IMR-90 (cell line): Measurements from ENCODE around the gene SYNC. TPM values are rescaled to one million over a fixed set of nuclear protein-coding genes. Genes with fewer than 3 reads are reported as not detected.

Source experiments
- ATAC-seq: fragments of 200-7000 bp; cut with Tn5 transposase; 2 replicates; pipeline ENCODE4 v1.9.1; 2020; ENCODE audit warnings: low read depth, mild to moderate bottlenecking, moderate library complexity
- BruUV-seq: library from RNA; stranded (reverse); fragments of 400-500 nt; replicated peaks from 2 replicates; lab custom pipeline; 2021; lab: Mats Ljungman, UMichigan
- CTCF ChIA-PET: fragments of 300-600 bp; formaldehyde crosslinking; extraction: SDS; loops from one replicate; lab custom pipeline; 2021; ENCODE audit warnings: antibody characterized with exemption; lab: Yijun Ruan, JAX
- POLR2A ChIA-PET: fragments of 300-600 bp; sonication (Branson Sonifier 250); formaldehyde crosslinking; loops from one replicate; lab custom pipeline; 2022; ENCODE audit warnings: antibody characterized with exemption; ENCODE audit not compliant: unreplicated experiment; lab: Charles Lee
- DNase-seq: peaks from one replicate; pipeline ENCODE4 v3.0.0; 2013
- H2AFZ ChIP-seq: replicated peaks from 2 replicates; pipeline ENCODE3; 2013; ENCODE audit warnings: low read length, mild to moderate bottlenecking; ENCODE audit not compliant: poor library complexity
- H2AK5ac ChIP-seq: 2 replicates; pipeline ENCODE4 v1.6.1; 2013; ENCODE audit warnings: low read depth, low read length, inconsistent platforms
- H2AK9ac ChIP-seq: replicated peaks from 2 replicates; pipeline ENCODE3; 2013; ENCODE audit warnings: mild to moderate bottlenecking, low read depth, low read length, moderate library complexity; ENCODE audit not compliant: poor library complexity
- H2BK120ac ChIP-seq: 2 replicates; pipeline ENCODE4 v1.6.1; 2013; ENCODE audit warnings: low read depth, low read length, inconsistent platforms
- H2BK15ac ChIP-seq: 3 replicates; pipeline ENCODE4 v1.6.1; 2013; ENCODE audit warnings: low read depth, low read length, inconsistent platforms
- H2BK20ac ChIP-seq: 2 replicates; pipeline ENCODE4 v1.6.1; 2013; ENCODE audit warnings: low read depth, mild to moderate bottlenecking, inconsistent platforms, low read length, moderate library complexity
- H2BK5ac ChIP-seq: 2 replicates; pipeline ENCODE4 v1.6.1; 2013; ENCODE audit warnings: mild to moderate bottlenecking, low read depth, low read length, inconsistent platforms; ENCODE audit not compliant: poor library complexity, severe bottlenecking
- H3K14ac ChIP-seq: replicated peaks from 2 replicates; pipeline ENCODE4 v1.6.1; 2013; ENCODE audit warnings: low read depth, low read length, inconsistent platforms
- H3K18ac ChIP-seq: 2 replicates; pipeline ENCODE4 v1.6.1; 2013; ENCODE audit warnings: low read depth, low read length, control low read depth
- H3K23ac ChIP-seq: 2 replicates; pipeline ENCODE4 v1.6.1; 2013; ENCODE audit warnings: low read depth, low read length, inconsistent platforms
- H3K27ac ChIP-seq: 2 replicates; pipeline ENCODE4 v1.5.1; 2013; ENCODE audit warnings: mild to moderate bottlenecking, control low read depth, low read length; ENCODE audit not compliant: insufficient read depth
- H3K27me3 ChIP-seq: 2 replicates; pipeline ENCODE4 v1.6.1; 2013; ENCODE audit warnings: low read length; ENCODE audit not compliant: control insufficient read depth, insufficient read depth
- H3K36me3 ChIP-seq: 2 replicates; pipeline ENCODE4 v1.6.1; 2013; ENCODE audit warnings: low read length, mixed read lengths; ENCODE audit not compliant: control insufficient read depth, insufficient read depth
- H3K4ac ChIP-seq: 2 replicates; pipeline ENCODE4 v1.6.1; 2013; ENCODE audit warnings: low read depth, low read length, inconsistent platforms
- H3K4me1 ChIP-seq: 2 replicates; pipeline ENCODE4 v1.6.1; 2013; ENCODE audit warnings: low read length, mixed read lengths; ENCODE audit not compliant: control insufficient read depth, insufficient read depth
- H3K4me2 ChIP-seq: 2 replicates; pipeline ENCODE4 v1.6.1; 2013; ENCODE audit warnings: low read depth, mild to moderate bottlenecking, control low read depth, low read length, moderate library complexity
- H3K4me3 ChIP-seq: 2 replicates; pipeline ENCODE4 v1.5.1; 2013; ENCODE audit warnings: low read depth, mild to moderate bottlenecking, control low read depth, low read length, moderate library complexity; ENCODE audit not compliant: insufficient read depth
- H3K56ac ChIP-seq: 2 replicates; pipeline ENCODE4 v1.6.1; 2013; ENCODE audit warnings: low read length, inconsistent platforms; ENCODE audit not compliant: insufficient read depth; ENCODE audit errors: extremely low read depth
- H3K79me1 ChIP-seq, 2 experiments: 2 replicates each; pipeline ENCODE4 v1.6.1; 2013; ENCODE audit warnings: low read length in 2 of 2, inconsistent platforms in 1 of 2, low read depth in 1 of 2
- H3K9ac ChIP-seq: 2 replicates; pipeline ENCODE4 v1.6.1; 2013; ENCODE audit warnings: low read depth, low read length, control low read depth
- H3K9me1 ChIP-seq: 2 replicates; pipeline ENCODE4 v1.6.1; 2013; ENCODE audit warnings: low read length, inconsistent platforms; ENCODE audit not compliant: insufficient read depth
- H3K9me3 ChIP-seq: 2 replicates; pipeline ENCODE4 v1.6.1; 2013; ENCODE audit warnings: low read length; ENCODE audit not compliant: control insufficient read depth, insufficient read depth
- H4K20me1 ChIP-seq: 2 replicates; pipeline ENCODE4 v1.6.1; 2013; ENCODE audit warnings: low read length, inconsistent platforms; ENCODE audit not compliant: insufficient read depth
- H4K5ac ChIP-seq: 2 replicates; pipeline ENCODE4 v1.6.1; 2013; ENCODE audit warnings: mild to moderate bottlenecking, low read depth, low read length, control low read depth
- H4K8ac ChIP-seq, 2 experiments: 2 replicates each; pipeline ENCODE4 v1.6.1; 2013; ENCODE audit warnings: low read depth in 2 of 2, low read length in 2 of 2, control low read depth in 1 of 2, inconsistent platforms in 1 of 2
- H4K91ac ChIP-seq: 2 replicates; pipeline ENCODE4 v1.6.1; 2013; ENCODE audit warnings: low read depth, low read length, inconsistent platforms; ENCODE audit not compliant: insufficient read depth
- FOS ChIP-seq: fragments of 150-350 bp; IDR thresholded peaks from 2 replicates; pipeline ENCODE4 v1.6.1; 2016; ENCODE audit warnings: low read depth, low read length
- WGBS, 2 experiments: methylation state at CpG; one replicate each; pipeline versions ENCODE4 v1.1.5 to v1.1.7; 2013; ENCODE audit warnings: missing lambda C conversion rate in 2 of 2; ENCODE audit not compliant: insufficient read length in 1 of 2; ENCODE audit errors: extremely low coverage in 2 of 2; 5-methylcytosine and 5-hydroxymethylcytosine counted together
- dilution Hi-C: fragments of 300-500 bp; cut with HindIII; formaldehyde crosslinking; loops from one replicate; pipeline ENCODE4 v1.14.3; 2018; ENCODE audit warnings: low sequenced_read_pairs; ENCODE audit not compliant: unreplicated experiment
- in situ Hi-C: fragments of 300-500 bp; cut with MboI; formaldehyde crosslinking; loops from 3 replicates; pipeline ENCODE4 v1.14.3; 2019; ENCODE audit warnings: low sequenced_read_pairs, inconsistent platforms, mixed read lengths
- intact Hi-C: fragments of 100-400 bp; cut with micrococcal nuclease; formaldehyde crosslinking; loops from 2 replicates; pipeline ENCODE4 v1.10.0; 2022
- polyA plus RNA-seq, 3 experiments: library from polyadenylated mRNA; depleted of rRNA; stranded (reverse); fragments of >200 nt; gene quantifications; 2 replicates each; pipeline ENCODE4 v1.2.3, GENCODE V29; 2012; ENCODE audit warnings: low replicate concordance in 1 of 3
- total RNA-seq: library from RNA; depleted of rRNA; stranded (reverse); fragments of >200 nt; gene quantifications from 2 replicates; pipeline ENCODE4 v1.2.3, GENCODE V29; 2012
- TF ChIP-seq, protein P1 (sequence below): conservative IDR thresholded peaks from 2 replicates; pipeline ENCODE4 v1.5.1; 2012; ENCODE audit warnings: mild to moderate bottlenecking, low read depth, low read length, improper control_type of control experiment

SYNC gene
- total and polyA plus RNA-seq, 2 of the 4 experiments (the other 2 are of a cell fraction) = 48.9 to 103 TPM

- no peak for ATAC-seq
- no peak overlapping the region for H3K27ac ChIP-seq
- in situ Hi-C loops = no loop called here
Measured at GRCh38 chr1:32686387-32686786, 16.2 kb downstream of the SYNC start.

More at GRCh38 chr1:32686387-32686786, 16.2 kb downstream of the SYNC start:
- Histone ChIP-seq H3K14ac (no peak overlapping the region), H2BK15ac (no peak overlapping the region), H3K4me1 (peaks cover 11% of the 10 kb centered on the region), H3K9ac (no peak overlapping the region), H3K36me3 (peaks cover 26% of the 10 kb centered on the region), H3K18ac (no peak overlapping the region), H3K27me3 (no peaks in the 10 kb centered on the region), H3K4ac (no peak overlapping the region), H3K9me3 (no peaks in the 10 kb centered on the region), H2BK20ac (no peak overlapping the region), H3K9me1 (peaks cover 5% of the 10 kb centered on the region; the same call in 1 of the 2 replicates), H4K20me1 (peaks cover 10% of the 10 kb centered on the region; the same call in 1 of the 2 replicates), H3K4me2 (no peak overlapping the region), H4K91ac (no peak overlapping the region), H2AK5ac (no peak overlapping the region), H3K23ac (no peak overlapping the region), H3K56ac (no peak overlapping the region), H2AK9ac (no peak overlapping the region), H2BK5ac (no peak overlapping the region), H3K4me3 (no peak overlapping the region), H4K5ac (no peak overlapping the region), H3K79me1 (peaks cover 10 to 51% of the 10 kb centered on the region in 2 experiments), H2AFZ (no peak overlapping the region), H2BK120ac (no peak overlapping the region), H4K8ac (no peak overlapping the region)
- TF ChIP-seq FOS = no peak
- TF ChIP-seq, protein P1, sequence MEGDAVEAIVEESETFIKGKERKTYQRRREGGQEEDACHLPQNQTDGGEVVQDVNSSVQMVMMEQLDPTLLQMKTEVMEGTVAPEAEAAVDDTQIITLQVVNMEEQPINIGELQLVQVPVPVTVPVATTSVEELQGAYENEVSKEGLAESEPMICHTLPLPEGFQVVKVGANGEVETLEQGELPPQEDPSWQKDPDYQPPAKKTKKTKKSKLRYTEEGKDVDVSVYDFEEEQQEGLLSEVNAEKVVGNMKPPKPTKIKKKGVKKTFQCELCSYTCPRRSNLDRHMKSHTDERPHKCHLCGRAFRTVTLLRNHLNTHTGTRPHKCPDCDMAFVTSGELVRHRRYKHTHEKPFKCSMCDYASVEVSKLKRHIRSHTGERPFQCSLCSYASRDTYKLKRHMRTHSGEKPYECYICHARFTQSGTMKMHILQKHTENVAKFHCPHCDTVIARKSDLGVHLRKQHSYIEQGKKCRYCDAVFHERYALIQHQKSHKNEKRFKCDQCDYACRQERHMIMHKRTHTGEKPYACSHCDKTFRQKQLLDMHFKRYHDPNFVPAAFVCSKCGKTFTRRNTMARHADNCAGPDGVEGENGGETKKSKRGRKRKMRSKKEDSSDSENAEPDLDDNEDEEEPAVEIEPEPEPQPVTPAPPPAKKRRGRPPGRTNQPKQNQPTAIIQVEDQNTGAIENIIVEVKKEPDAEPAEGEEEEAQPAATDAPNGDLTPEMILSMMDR = no peak
- ChIA-PET POLR2A (no interaction called here), CTCF (no interaction called here)
- WGBS, 2 experiments = no CpG with 5 or more reads among the region's 2 CpGs
- BruUV-seq = no TSS peak
- DNase-seq = no peak
- dilution Hi-C loops (no loop called here), intact Hi-C loops (no loop called here)
